Activated CD8-positive, alpha-beta memory T cell treated with anti-CD3 and anti-CD28 coated beads for 36 hours (primary cell): Measurements from ENCODE around the gene LRPPRC. TPM values are rescaled to one million over a fixed set of nuclear protein-coding genes. Genes with fewer than 3 reads are reported as not detected.

Source experiments
- CTCF ChIA-PET: fragments of 350-600 bp; sonication (Branson Sonifier 250); formaldehyde crosslinking; loops from one replicate; lab custom pipeline; 2021; ENCODE audit warnings: antibody characterized with exemption; lab: Charles Lee
- POLR2A ChIA-PET: fragments of 350-600 bp; sonication (Branson Sonifier 250); formaldehyde crosslinking; loops from one replicate; lab custom pipeline; 2021; ENCODE audit warnings: antibody characterized with exemption; lab: Charles Lee
- total RNA-seq, 2 experiments: library from RNA; stranded (reverse); gene quantifications; one replicate each; pipeline ENCODE4 v1.2.3, GENCODE V29; 2021

The LRPPRC gene
- total RNA-seq, 2 experiments from 2014 or later = 181 to 190 TPM

DNA sequence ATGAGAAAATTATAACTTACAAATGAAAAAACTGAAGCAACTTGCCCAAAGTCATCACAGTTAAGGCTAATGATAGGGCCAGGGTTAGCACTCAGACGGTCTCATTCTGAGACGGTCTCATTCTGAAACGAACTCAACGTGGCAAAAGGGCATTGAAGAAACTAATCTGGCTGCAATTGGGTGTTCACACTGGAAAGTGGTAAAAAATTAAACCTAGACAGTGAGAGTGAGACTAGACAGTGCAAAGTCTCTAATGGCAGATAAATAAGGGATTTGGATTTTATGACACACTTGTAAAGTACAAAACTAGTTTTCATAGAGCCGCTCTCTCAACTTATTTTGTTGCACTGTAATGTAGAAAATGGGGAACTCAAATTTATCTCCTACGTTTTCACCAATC is 9.2 kb downstream of the LRPPRC start:
- CTCF ChIA-PET = no interaction called here
- POLR2A ChIA-PET = no interaction called here

DNA sequence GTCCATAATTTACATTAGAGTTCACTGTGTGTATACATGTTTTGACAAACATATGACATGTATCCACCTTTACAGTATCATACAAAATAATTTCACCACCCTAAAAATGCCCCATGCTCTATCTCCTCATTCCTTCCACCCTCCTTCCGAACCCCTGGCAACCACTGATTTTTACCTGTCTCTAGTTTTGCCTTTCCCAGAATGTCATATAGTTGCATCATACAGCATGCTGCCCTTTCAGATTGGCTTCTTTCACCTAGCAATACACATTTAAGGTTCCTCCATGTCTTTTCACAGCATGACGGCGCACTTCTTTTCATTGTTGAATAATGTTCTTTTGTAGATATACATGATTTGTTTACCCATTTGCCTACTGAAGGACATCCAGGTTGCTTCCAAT is 10.4 kb downstream of the LRPPRC start:
- ChIA-PET CTCF (interaction anchor here (0.5 kb wide), 1 partner anchor 318 kb away, joined by 4 read pairs; no protein-coding TSS in a partner anchor), POLR2A (no interaction called here)

DNA sequence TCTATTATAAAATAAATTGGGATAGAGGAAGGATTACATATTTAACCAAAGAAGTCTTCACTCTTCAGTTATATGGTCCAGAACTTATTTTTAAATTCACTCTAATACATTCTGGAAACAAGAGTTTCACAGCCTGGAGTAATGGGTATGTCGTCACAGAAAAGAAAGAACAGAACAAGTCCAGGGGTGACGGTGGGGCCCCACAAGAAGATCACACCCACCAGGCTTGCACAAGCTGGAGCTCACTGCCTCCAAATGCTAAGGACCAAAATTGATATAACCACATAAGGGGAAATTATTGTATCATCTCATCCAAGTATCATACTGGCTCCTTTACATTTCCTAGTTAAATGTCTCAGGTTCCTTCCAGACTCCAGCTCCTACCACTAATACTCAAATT is 11.3 kb downstream of the LRPPRC start:
- POLR2A ChIA-PET = no interaction called here

DNA sequence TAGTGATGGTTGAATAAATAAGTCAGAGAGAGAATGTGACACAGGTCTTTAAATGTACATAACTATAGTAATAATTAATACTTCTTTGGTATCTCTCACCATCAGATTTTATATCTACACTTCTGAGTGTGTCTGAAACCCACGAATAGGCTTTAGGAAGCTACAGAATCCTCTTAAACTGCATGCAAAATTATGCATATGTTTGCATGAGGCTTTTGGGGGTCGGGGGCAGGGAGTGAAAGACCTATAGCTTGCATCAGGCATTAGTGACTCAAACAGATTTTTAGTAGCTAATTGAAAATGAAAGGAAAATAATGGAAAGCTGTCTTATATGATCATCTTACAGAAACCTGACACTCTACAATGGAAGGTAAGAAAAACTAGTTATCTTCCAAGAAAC is 14.9 kb downstream of the LRPPRC start:
- ChIA-PET CTCF (no interaction called here), POLR2A (interaction anchor here (0.7 kb wide), 1 partner anchor 62 kb away, joined by 3 read pairs; no protein-coding TSS in a partner anchor)

More for the DNA sequence above, 11.3 kb downstream of the LRPPRC start:
- CTCF ChIA-PET = no interaction called here

DNA sequence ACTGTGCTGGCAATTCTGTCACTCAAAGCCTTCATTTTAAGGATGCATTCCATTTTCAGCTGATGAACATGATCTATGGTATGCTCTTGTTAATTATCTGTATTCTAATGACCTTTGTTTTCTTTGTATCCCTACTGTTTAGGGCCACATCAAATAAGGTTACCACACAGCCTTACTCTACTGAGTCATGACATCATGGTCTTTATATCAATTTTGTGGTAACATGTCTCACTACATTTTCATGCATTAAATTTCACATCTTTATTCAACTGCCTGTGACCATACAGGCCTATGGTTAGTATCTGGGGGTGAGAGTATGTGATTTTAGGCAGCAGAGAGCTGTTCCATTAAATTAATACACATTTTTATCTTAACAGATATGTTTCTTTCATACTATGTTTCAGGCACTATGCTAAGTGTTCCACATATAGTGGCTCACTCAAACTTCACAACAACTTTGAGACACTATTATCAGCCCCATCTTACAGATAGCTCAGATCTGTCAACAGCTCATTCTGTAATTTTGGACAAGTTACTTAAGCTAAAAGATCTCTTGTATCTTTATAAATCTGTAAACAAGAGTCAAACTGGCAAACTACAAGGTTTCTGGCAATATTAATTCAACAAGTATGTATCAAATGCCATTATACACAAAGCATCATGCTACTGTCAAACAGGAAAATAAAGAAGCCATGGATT is 18.0 kb downstream of the LRPPRC start:
- ChIA-PET POLR2A (no interaction called here), CTCF (no interaction called here)

DNA sequence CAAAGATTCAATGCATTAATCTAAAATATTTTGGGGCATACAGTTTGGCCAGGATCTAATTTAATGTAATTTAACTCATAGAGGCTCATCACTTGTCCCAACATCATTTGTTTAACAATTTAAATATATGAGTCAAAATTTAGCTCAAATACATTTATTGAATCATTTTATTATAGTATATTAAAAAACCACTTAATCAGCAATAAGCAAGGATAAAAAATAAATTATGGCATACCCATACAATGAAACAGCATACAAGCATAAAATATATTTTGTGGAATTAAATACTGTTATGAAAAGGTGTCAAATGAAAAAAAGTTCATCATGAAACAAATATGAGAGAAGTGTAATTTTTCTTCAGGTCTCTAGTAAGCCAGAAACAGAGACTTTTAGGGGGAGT is 34.9 kb downstream of the LRPPRC start:
- POLR2A ChIA-PET = no interaction called here

DNA sequence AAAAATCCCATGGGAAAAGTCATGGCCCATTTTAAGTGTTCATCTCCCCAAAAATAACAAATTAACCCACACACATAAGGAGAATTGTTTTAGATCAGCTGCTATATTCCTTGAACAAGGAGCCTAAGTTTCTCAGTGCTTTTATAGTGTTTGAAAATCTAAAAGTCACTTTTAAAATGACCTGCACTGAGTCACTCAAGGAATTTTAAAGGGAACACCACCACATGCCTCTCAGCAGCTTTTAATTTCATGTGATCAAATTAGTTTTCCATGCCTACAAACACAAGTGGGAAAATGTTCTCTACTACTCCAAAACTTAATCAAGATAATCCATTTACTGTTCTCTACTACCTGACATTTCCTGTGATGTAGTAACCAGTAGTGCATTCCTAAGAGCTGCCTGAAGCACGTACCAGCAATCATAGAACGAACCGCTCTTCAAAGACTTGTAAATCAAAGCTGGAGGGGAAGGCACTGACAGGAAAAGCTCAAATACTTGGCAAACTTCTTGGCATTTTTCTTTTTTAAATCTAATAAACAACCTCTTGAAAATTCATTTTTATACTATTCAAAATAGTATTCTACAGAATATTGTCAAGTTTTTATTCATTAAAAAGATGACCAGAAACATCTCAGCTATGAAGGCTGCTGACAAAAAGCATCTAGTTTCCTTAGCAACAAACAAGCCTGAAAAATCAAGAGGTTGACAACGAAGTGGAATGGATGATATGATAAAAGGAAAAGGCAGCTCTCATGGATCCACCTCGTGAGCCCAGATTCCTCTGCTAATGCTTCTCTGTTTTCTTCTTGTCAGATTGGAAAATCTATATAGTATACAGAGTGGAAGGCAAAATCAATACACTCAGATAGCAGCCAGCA is 37.2 kb downstream of the LRPPRC start:
- CTCF ChIA-PET = no interaction called here
- POLR2A ChIA-PET = no interaction called here

More for the DNA sequence above, 34.9 kb downstream of the LRPPRC start:
- CTCF ChIA-PET = no interaction called here

DNA sequence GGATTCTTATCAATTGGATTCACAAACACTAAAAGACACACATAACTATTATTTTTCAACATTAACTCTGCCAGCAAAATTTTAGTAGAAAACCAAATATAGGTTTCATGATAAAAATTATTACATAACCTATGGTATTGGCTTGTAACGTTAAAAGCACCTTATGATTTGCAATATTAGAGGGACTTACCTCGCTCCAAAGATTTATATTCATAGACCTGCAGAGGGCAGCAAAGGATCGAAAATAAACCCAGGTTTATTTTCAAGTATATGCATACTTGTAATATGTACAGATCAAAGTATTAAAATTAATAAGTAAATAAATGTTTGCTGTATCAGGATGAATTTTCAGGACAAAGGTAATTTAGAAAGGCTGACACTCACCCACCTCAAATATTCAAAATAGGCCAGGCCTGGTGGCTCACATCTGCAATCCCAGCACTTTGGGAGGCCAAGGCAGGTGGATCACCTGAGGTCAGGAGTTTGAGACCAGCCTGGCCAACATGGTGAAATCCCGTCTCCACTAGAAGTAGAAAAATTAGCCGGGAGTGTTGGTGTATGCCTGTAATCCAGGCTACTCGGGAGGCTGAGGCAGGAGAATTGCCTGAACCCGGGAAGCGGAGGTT is 45.3 kb downstream of the LRPPRC start:
- CTCF ChIA-PET = no interaction called here
- POLR2A ChIA-PET = no interaction called here

DNA sequence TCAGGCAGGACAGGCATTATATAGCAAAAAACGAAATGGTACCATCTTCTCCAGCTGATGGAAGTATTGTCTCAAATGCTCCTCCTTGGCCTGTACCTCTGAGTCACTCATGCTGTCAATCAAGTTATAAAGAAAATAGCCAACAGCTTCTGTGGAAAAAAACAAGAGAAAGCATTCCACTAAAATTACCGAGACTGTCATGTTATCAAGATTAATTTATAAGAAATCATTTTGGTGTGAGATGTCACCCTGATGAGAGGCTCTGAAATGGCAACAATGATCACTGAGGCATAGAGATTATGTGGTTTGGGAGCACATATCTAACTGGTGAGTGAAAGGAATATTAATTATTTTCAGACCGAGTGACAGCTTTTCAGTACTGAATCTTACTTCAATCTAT is 47.4 kb downstream of the LRPPRC start:
- ChIA-PET CTCF (no interaction called here), POLR2A (no interaction called here)

DNA sequence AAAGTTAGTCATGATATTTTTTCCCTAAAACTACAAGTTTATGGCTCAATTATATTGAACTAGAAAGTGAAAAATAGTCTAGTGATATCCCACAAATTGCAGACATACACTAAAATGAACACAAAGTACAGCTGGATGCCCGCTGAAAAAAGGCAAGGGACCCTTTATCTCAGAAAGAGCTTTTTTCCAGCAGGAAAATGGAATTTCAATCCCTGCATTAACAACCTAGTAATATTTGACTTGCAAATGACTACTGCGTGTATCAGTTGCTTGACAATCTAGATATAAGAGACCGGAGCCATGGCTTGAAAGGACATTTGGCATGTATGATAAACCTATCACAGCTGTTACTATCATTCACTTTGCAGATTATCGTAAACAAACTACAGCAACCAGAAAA is 49.1 kb downstream of the LRPPRC start:
- ChIA-PET POLR2A (no interaction called here), CTCF (no interaction called here)

DNA sequence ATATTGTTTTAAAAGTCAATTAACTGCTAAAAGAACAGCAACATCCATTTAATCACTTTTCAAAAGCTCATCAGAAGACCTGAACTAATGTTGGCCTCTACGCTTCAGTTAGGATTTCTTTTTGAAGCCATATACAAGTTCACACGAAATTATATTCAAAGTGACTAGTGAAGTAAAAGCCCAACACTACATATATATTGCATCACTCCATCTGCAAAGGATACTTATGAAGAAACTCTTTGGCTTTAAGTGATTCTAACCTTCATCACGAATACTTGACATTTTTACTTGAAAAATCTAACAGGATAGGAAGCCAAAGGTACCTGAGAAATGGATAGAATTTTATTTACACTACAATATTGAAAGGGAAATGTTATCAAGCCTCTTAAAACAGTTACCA is 50.4 kb downstream of the LRPPRC start:
- ChIA-PET CTCF (interaction anchor here (1.2 kb wide), 1 partner anchor 11 kb away, joined by 3 read pairs; no protein-coding TSS in a partner anchor), POLR2A (no interaction called here)

DNA sequence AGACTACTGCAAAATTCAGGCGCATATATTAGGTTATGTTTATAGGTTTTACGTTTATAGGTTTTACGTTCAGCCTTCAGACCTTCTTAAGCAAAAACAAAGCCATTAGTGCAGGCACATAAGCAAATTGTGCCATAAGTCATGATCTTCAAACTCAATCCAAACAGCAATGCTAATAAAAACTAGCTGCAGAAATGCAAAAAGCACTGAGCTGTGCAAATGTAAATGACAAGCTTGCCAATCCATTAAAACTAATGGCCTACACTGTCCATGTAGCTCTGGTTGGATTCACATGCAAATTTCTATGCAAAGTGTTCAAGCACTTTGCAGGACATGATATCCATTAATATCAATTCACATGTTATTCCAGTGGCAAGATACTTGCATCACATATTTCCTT is 50.9 kb downstream of the LRPPRC start:
- ChIA-PET CTCF (interaction anchor here (1.2 kb wide), 1 partner anchor 10 kb away, joined by 3 read pairs; no protein-coding TSS in a partner anchor), POLR2A (no interaction called here)

DNA sequence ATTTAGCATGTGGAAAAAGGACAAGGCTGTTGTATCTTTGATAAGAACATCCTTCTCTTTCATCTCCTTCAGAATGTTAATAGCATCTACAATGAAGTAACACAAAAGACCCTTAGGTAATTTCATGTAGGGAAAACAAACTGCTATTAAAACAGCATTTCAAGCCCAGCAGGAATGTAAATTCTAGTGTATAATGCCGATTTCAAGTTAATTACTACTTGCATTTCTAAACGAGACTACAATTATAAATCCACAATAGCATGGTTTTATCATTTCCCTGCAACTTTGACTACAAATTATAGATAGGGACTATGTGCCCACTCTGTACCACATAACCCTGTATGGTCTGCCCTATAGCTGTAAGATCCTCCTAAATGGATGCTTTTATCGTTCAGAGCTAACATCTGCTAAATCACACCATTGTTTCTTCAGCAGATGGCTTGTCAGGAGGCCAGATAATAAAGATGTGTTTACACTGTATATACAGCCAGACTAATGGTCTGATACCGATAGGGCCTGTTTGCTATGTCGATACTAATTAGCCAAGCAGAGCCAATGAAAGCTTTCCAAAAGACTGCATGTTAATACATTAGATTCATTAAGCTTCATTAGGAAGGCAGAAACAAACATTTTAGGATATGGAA is 51.9 kb downstream of the LRPPRC start:
- POLR2A ChIA-PET = interaction anchor here (0.6 kb wide), 1 partner anchor 122 kb away, joined by 3 read pairs; no protein-coding TSS in a partner anchor
- CTCF ChIA-PET = interaction anchor here (1.2 kb wide), 1 partner anchor 9 kb away, joined by 3 read pairs; no protein-coding TSS in a partner anchor

DNA sequence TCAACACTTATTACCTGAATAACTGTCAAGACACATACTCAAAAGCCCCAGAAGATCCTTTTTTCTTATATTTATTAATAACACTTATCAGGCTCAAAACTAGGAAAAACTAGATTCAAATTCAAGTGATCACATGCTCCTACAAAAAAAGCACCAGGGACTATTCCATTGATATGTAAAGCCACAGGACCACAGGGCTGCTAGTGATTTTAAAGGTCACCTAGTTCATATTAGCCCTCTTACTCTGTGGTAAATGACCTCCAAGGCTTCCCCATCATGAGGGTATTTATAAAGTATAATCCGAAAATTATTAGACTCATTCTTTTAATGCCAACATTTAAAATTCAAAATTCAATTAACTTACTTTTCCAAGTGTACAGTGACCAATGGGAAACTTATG is 52.5 kb downstream of the LRPPRC start:
- POLR2A ChIA-PET = no interaction called here
- CTCF ChIA-PET = no interaction called here

DNA sequence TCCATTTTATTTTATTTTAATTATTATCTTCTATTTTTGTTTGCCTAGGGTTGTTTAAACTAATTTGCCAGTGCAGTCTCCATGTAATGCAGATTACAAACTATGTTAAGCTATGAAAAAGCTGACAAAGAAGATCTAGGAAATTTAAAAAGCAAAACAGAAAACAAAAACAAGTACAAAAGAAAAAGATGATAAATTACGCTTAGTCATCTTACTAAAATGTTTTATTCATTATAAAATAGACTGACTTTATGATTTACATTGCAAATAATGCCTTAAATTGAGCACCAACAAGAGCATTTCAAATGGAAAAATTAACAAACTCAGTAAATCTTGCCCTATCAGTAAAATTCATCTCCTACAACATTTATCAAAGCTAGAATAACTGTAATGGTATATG is 52.9 kb downstream of the LRPPRC start:
- POLR2A ChIA-PET = no interaction called here
- CTCF ChIA-PET = no interaction called here

DNA sequence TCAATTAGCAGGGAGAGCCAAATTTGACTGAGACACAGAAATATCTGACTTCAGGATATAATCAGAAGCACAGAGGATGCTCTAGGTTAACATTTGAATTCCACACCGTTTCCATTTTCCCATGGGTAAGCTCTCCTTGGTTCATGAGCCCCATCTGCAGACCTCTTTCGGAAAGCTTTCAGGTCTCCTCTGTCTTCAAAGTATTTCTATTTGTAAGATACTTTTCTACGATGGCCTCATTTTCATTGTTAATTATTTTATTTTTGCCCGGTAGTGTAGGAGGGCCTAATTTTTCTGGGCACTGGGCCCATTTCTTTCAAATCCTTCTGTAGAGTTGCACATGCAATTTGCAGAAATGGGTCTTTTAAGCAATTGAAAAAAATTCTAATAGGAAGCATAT is 53.8 kb downstream of the LRPPRC start:
- ChIA-PET CTCF (no interaction called here), POLR2A (no interaction called here)

DNA sequence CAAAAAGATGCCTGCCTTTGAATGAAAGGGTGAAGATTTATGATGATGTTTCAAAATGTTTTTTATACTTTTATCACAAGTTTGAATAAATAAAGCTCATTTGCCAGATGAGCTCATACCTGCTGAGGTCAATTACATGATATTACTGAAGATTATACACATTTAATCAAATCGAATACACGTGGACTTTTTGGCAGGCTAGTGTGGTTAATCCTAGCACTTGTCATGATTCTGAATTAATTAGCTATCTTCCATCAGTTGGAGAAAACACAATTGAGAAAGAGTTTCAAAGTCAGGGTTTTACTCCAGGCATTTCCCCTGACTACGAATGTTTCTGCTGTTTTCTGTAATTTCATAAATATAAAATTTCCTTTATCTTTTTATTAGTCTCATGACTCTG is 54.4 kb downstream of the LRPPRC start:
- POLR2A ChIA-PET = no interaction called here

DNA sequence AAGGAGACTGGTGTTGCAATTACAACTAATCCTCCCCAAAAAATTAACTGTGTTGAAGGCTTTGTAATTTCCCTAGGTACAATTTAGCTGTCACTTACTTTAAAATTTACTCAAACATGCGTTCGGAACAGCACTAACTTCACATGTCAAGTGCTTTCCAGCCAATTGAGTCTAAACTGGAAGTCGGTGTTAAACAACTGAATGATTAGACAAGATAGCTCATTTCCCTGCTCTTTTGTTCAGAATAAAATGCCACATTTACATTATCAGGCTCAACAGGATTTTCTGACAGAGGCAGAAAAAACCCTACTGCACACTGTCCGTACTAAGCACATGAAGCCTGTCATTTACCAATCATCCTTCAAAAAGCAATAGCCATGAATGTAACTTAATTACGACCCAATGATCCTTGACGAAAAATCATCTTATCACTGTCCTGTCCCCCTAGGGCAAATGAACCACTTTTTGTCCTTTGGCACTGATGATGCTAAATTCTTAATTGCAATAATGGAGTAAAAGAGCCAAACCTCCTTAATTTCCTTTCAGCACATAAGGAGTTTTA is 56.0 kb downstream of the LRPPRC start:
- CTCF ChIA-PET = no interaction called here
- POLR2A ChIA-PET = no interaction called here

More for the DNA sequence above, 54.4 kb downstream of the LRPPRC start:
- CTCF ChIA-PET = no interaction called here

DNA sequence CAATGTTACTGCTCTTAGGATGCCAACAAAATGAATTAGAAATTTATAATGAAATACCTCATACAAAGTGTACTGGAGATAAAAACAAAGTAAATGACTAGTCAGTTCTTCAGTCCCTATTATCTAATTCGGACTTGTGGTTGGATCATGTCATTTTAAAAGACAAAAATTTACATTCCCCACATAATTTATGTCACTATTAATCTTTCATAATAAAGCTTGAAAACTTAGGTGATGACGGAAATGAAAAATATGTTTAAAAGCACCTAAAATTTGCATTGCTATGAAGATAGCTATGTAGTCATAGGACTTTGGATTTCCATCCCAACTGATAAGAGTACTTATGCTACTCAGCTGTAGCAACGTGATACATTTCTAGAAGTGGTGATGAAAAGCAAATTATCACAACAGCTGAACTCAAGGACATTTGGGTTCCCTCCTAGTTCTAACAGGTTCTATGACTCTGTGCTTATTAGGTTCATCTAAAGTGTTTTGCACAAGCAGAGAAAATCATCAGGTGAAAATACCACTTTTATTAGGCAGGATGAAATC is 58.4 kb downstream of the LRPPRC start:
- POLR2A ChIA-PET = interaction anchor here (0.6 to 1.0 kb wide), 2 partner anchors 18 to 55 kb away, joined by 3 read pairs; no protein-coding TSS in a partner anchor

More for the DNA sequence above, 58.4 kb downstream of the LRPPRC start:
- CTCF ChIA-PET = no interaction called here
